SK-MEL-5 (cell line): ENCODE measurements around the gene JUND. TPM values are rescaled to one million over a fixed set of nuclear protein-coding genes. Genes with fewer than 3 reads are reported as not detected.

Source experiments
- DNase-seq: peaks from one replicate; pipeline ENCODE4 v3.0.0-alpha.2; 2016; ENCODE audit warnings: low read depth, low spot score
- in situ Hi-C: cut with HindIII; loops from 2 replicates; pipeline ENCODE4 v1.10.0; 2016; ENCODE audit warnings: low sequenced_read_pairs, high pct_unique_total_duplicates, low pct_unique_long_range_greater_than_20kb
- total RNA-seq: library from RNA; depleted of rRNA; stranded (reverse); fragments of >200 nt; shearing (Covaris generic); gene quantifications from 2 replicates; pipeline ENCODE4 v1.2.3, GENCODE V29; 2014

Gene JUND
- total RNA-seq, 1 experiment from 2014 or later: 29.2 TPM

GRCh38 chr19:18310118-18310909 lies 28.9 kb upstream of the JUND start:
- DNase-seq: no peak
- in situ Hi-C loops: no loop called here

- no peak for DNase-seq
- in situ Hi-C loops: no loop called here
Measured at GRCh38 chr19:18309525-18310064, 28.2 kb upstream of the JUND start.

GRCh38 chr19:18308948-18309325 lies 27.5 kb upstream of the JUND start:
- in situ Hi-C loops: no loop called here
- DNase-seq: no peak

- in situ Hi-C loops: no loop called here
- DNase-seq: no peak
Measured at GRCh38 chr19:18308051-18308947, 26.9 kb upstream of the JUND start.

- in situ Hi-C loops: no loop called here
Measured at GRCh38 chr19:18307271-18307681, 25.9 kb upstream of the JUND start.

GRCh38 chr19:18306888-18307260 lies 25.5 kb upstream of the JUND start:
- in situ Hi-C loops: no loop called here
- no peak for DNase-seq

More at GRCh38 chr19:18307271-18307681, 25.9 kb upstream of the JUND start:
- DNase-seq: no peak

GRCh38 chr19:18306209-18306887 lies 24.9 kb upstream of the JUND start:
- no peak for DNase-seq
- in situ Hi-C loops: no loop called here

- in situ Hi-C loops: no loop called here
- peak; percentile 47 for DNase-seq
Measured at GRCh38 chr19:18304458-18305310, 23.3 kb upstream of the JUND start.

GRCh38 chr19:18304208-18304457 lies 22.7 kb upstream of the JUND start:
- no peak for DNase-seq
- in situ Hi-C loops: no loop called here

- no peak for DNase-seq
- in situ Hi-C loops: no loop called here
Measured at GRCh38 chr19:18301718-18302111, 20.3 kb upstream of the JUND start.

GRCh38 chr19:18300930-18301717 lies 19.7 kb upstream of the JUND start:
- in situ Hi-C loops: no loop called here
- DNase-seq: no peak

GRCh38 chr19:18299654-18300053 lies 18.2 kb upstream of the JUND start:
- DNase-seq: no peak
- in situ Hi-C loops: no loop called here

- DNase-seq: no peak
- in situ Hi-C loops: no loop called here
Measured at GRCh38 chr19:18298601-18299000, 17.2 kb upstream of the JUND start.

GRCh38 chr19:18297308-18297707 lies 15.9 kb upstream of the JUND start:
- in situ Hi-C loops: no loop called here

GRCh38 chr19:18295034-18295451 lies 13.6 kb upstream of the JUND start:
- DNase-seq: no peak
- in situ Hi-C loops: no loop called here

More at GRCh38 chr19:18297308-18297707, 15.9 kb upstream of the JUND start:
- DNase-seq: no peak

GRCh38 chr19:18294467-18294864 lies 13.0 kb upstream of the JUND start:
- DNase-seq: no peak

More at GRCh38 chr19:18294467-18294864, 13.0 kb upstream of the JUND start:
- in situ Hi-C loops: no loop called here
